HL-60 (cell line): Measurements from ENCODE around the gene DYRK1A.

Experiments used
- CTCF ChIP-seq: IDR thresholded peaks from one replicate; pipeline ENCODE4 v1.5.1; 2011; ENCODE audit warnings: low read length, control low read depth, inconsistent platforms; ENCODE audit not compliant: insufficient read depth
- POLR2AphosphoS5 ChIP-seq: IDR thresholded peaks from 2 replicates; pipeline ENCODE4 v1.6.1; 2012; ENCODE audit warnings: low read depth
- REST ChIP-seq: IDR thresholded peaks from 2 replicates; pipeline ENCODE4 v1.6.1; 2012; ENCODE audit warnings: low read depth; ENCODE audit not compliant: insufficient replicate concordance
- SPI1 ChIP-seq: IDR thresholded peaks from 2 replicates; pipeline ENCODE4 v1.6.1; 2012; ENCODE audit warnings: low read depth, mild to moderate bottlenecking, borderline replicate concordance

GRCh38 chr21:37369307-37369854, 2.8 kb downstream of the DYRK1A start:
- TF ChIP-seq CTCF (no peak), POLR2AphosphoS5 (no peak), REST (peak; percentile 49), SPI1 (no peak)
